Inflammatory macrophage treated with lipopolysaccharide for 4 hours (primary cell): Measurements from ENCODE around the gene BLZF1.
"Not testable (repeated sequence)": the region's sequence is repeated elsewhere in the genome, so short reads cannot be mapped to it uniquely, and the experiment has no call there.

Source experiments
- DNase-seq: peaks from one replicate; pipeline ENCODE4 v3.0.0-alpha.2; 2020

Gene BLZF1

DNA sequence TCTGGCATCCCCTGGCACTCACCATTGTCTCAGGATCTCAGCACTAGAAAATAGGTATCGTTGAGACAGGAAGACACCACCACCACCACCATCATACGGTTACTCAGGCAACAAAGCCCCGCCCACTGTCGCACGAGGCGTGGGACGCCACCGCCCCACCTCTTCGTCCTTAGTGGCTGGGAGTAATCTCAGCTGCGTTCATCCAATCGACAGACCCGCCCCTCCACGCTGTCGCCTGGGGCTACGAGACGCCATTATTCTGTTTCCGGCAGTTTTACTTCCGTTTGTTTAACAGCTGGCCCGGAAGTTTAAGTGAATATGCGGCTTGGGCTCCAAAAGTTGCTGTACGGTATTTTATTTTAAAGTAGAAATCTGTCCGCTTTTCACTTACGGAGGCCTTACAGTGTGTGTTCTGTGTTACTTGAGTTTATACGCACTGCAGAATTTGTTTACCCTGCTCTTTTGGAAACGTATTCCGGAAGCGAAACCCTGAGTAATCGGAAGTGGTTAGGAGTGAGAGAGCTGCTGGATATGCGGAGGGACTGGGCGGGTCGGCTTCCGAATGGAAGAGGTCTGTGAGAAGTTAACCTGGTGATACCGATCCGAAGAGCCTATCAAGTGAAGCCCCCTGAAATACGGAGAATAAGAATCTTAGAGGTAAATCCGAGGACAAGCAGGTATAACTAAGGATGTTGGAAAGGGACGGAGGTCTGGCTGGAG, at the start of gene BLZF1, which contains the start of gene NME7:
Gene BLZF1 (plus strand): TSS at position 510 of the 720 bp plus-strand sequence. CDS start 1,328 bp downstream, outside the sequence.
Gene NME7 (minus strand): TSS at position 112 of the 720 bp plus-strand sequence. CDS start 87 bp downstream, at position 25.
- peak; percentile 99 for DNase-seq

DNA sequence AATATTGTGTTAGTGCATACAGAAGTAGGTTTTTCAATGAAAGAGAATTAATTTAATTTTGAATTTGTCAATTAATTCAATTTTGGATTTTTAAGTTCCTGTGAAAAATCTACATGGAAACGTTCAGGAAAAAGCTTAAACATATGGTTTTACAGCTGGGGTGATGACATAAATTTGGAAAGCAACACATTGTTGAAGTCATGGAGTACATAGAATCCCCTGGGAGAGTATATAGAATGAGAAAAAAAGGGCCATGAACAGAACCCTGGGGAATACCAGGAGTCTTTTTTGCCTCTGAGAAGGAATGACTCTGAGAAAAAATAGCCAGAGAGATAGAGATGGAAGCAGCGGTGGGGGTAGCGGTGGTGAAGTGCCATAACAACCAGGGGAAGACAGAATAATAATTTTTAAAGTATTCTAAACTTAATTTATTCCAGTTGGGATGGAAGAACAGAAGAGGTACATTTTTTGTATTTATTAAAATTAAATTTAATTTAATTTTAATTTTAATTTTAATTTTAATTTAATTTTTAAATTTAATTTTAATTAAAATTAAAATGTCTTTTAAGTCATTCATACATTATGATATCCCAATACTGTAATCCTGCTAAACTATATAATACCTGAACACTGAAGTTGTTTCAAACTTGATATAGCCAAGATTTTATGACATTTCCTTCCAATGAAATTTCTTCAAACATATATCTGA, 49.3 kb upstream of the BLZF1 start:
- DNase-seq: no peak

GRCh38 chr1:169321539-169321938, 46.5 kb upstream of the BLZF1 start:
- peak; percentile 6 for DNase-seq

- no peak for DNase-seq
Measured at GRCh38 chr1:169322138-169322537, 45.9 kb upstream of the BLZF1 start.

- DNase-seq: no peak
Measured at GRCh38 chr1:169325117-169325516, 42.9 kb upstream of the BLZF1 start.

GRCh38 chr1:169326261-169326955, 41.6 kb upstream of the BLZF1 start:
- peak; percentile 10 for DNase-seq

DNA sequence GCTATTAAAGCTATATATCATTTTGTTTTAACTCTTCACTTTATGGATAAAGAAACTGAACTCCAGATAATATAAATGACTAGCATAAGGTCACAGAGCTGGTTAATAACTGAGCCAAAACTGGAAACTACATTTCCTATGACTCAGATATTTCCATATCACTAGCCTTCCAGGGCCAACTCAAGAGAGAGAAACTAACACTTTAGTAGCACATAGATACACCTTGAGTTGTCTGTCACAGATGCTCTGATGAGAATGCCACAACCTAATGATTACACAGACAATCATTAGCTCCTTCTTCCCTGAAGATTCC, 41.1 kb upstream of the BLZF1 start:
- peak; percentile 29 for DNase-seq

GRCh38 chr1:169327875-169328274, 40.1 kb upstream of the BLZF1 start:
- DNase-seq: no peak

DNA sequence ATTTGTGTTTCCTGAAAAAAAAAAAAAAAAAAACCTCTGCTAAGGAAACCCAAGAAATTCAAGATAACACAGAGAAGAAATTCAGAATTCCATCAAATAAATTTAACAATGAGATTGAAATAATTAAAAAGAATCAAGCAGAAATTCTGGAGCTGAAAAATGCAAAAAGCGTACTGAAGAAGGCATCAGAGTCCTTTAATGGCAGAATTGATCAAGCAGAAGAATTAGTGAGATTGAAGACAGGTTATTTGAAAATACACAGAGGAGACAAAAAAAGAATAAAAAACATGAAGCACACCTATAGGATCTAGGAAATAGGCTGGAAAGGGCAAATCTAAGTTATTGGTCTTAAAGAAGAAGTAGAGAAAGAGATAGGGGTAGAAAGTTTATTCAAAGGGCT, 38.6 kb upstream of the BLZF1 start:
- no peak for DNase-seq

- no peak for DNase-seq
Measured at GRCh38 chr1:169330927-169331326, 37.1 kb upstream of the BLZF1 start.

DNA sequence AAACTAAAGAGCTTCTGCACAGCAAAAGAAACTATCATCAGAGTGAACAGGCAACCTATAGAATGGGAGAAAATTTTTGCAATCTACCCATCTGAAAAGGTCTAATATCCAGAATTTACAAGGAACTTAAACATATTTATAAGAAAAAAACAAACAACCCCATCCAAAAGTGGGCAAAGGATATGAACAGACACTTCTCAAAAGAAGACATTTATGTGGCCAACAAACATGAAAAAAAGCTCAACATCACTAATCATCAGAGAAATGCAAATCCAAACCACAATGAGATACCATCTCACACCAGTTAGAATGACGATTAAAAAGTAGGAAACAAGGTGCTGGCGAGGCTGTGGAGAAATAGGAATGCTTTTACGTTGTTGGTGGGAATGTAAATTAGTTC, 33.3 kb upstream of the BLZF1 start:
- DNase-seq: not testable (repeated sequence)

- DNase-seq: not testable (repeated sequence)
Measured at GRCh38 chr1:169336947-169337715, 30.9 kb upstream of the BLZF1 start.

DNA sequence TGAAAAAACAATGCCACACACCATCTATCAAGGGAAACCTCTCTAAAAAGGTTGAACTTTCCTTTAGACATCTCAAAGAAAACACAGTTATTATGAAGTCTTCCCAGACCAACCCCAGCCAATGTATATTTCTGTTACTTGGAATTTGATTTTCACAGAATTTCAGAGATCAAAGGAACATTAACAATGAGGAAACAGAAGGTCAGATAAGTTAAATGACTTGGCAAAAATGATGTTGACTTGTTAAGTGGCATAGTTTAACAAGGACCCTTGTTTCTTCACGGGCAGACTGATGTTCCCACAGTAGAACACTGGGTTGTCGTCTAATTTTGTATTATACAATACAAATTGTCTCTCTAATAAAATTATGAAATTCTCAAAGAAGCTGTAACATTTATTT, 29.4 kb upstream of the BLZF1 start:
- DNase-seq: no peak

GRCh38 chr1:169339773-169340172, 28.2 kb upstream of the BLZF1 start:
- no peak for DNase-seq

DNA sequence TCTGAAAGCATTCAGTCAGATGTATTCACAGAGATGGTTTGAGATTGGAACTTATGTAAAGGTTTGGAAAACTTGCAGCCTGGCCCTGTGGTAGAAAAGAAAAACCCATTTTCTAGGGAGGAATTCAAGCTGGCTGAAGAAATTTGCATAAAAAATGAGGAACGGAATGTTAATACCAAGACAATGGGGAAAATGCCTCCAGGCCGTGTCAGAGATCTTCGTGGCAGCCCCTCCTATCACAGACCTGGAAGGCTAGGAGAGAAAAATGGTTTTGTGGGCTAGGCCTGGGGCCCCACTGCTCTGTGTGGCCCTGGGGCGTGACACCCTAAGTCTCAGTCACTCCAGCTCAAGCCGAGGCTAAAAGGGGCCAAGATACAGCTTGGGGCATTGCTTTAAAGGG, 27.1 kb upstream of the BLZF1 start:
- no peak for DNase-seq

DNA sequence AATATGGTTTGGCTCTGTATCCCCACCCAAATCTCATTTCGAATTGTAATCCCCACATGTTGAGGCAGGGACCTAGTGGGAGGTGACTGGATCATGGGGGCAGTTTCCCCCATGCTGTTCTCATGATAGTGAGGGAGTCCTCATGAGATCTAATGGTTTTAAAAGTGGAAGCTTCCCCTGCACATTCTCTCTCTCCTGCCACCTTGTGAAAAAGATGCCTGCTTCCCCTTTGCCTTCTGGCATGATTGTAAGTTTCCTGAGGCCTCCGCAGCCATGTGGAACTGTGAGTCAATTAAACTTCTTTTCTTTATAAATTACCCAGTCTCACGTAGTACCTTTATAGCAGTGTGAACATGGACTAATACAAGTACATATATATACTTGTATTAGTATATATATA, 25.9 kb upstream of the BLZF1 start:
- DNase-seq: not testable (repeated sequence)

DNA sequence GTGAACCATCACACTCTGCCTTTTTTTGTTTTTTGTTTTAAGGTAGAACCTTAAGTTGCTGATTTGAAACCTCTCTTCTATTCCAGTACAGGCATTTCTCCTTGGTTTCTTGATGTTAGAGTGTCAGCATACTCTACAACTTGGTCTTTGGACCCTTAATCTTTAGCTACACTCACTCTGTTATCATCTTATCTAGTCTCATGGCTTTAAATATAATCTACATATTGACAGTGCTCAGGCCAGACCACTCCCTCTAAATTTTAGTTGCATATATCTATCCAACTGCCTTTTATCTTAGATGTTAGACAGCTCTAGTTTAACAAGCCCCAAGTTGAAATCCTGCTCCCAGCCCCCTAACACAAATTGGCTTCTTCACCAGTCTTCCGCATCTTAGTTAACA, 22.5 kb upstream of the BLZF1 start:
- no peak for DNase-seq

- no peak for DNase-seq
Measured at GRCh38 chr1:169346036-169346589, 21.9 kb upstream of the BLZF1 start.

GRCh38 chr1:169347688-169348382, 20.2 kb upstream of the BLZF1 start:
- no peak for DNase-seq

DNA sequence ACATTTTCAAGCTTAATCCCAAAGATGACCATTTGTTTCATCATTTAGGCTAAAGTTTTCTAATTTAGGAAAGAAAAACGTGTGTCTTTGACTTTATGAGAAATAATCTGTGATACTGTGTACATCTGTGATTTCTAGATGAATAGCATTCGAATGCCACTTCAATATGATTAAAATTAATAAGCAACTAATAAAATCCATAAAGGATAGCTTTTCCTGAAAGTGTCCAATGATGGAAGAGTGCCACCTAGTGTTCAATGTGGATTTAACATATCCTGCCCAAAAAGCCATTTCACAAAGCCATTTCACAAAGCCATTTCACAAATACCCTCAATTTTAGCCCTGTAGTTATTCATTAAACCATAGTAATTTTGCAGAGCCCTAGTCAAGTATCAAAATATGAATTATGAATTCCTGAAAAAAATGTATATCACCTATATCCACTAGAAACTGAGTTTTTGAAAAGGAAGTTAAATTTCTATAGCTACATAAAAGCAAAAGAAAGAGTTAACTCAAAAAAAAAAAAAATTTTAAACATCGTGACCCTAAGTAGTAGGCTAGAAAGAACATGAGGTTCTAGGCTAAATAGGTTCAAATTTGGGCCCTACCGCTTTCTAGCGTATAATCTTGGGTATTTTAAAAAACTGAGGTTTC, 19.5 kb upstream of the BLZF1 start:
- peak; percentile 52 for DNase-seq

DNA sequence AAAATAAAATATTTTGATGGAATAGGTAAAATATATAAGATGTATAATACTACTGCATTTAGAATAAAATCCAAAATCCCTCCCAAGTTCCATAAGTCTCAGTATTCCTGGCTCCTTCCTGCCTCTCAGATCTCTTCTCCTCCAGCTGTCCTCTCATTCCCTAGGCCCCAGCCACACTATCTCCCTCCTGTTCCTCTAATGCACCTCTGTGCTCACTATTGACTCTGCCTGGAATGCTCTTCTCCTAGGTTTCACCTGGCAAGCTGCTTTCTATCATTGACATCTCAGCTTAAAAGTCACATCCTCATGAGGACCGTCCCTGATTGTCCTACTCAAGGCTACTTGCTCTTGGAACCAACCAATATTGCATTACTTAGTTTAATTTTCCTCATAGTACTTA, 7.6 kb upstream of the BLZF1 start:
- no peak for DNase-seq

- DNase-seq: no peak
Measured at GRCh38 chr1:169361281-169361680, 6.7 kb upstream of the BLZF1 start.
